ENCODE results near the gene RALGAPA2.

DNA sequence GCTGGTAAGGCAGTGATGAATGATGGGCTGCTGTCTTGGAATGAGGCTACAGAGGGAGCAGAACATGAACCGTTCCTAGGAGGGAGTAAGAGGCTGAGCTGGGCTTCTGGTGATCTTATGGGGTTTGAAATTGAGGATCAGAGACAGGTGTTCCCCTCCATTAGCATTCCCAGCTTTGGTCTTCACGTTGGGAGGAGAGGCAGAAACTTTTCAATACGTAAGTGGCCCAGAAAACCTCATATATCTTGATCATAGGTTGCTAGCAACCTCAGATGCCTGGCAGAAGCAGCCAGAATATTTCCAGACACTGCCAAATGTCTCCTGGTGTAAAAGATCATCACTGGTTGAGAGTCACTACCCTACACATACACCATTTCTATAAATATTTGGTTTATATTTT lies 177.4 kb downstream of the RALGAPA2 start:
- TF ChIP-seq, protein P1, sequence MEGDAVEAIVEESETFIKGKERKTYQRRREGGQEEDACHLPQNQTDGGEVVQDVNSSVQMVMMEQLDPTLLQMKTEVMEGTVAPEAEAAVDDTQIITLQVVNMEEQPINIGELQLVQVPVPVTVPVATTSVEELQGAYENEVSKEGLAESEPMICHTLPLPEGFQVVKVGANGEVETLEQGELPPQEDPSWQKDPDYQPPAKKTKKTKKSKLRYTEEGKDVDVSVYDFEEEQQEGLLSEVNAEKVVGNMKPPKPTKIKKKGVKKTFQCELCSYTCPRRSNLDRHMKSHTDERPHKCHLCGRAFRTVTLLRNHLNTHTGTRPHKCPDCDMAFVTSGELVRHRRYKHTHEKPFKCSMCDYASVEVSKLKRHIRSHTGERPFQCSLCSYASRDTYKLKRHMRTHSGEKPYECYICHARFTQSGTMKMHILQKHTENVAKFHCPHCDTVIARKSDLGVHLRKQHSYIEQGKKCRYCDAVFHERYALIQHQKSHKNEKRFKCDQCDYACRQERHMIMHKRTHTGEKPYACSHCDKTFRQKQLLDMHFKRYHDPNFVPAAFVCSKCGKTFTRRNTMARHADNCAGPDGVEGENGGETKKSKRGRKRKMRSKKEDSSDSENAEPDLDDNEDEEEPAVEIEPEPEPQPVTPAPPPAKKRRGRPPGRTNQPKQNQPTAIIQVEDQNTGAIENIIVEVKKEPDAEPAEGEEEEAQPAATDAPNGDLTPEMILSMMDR (IDR thresholded peaks at IDR 0.05), result no peak
- no peak for TF ChIP-seq POLR2A (IDR thresholded peaks at IDR 0.05)

Measured in Peyer's patch (tissue), 4 donors.